ENCODE measurements around the gene HS6ST3. TPM values are rescaled to one million over a fixed set of nuclear protein-coding genes. Genes with fewer than 3 reads are reported as not detected.

Gene HS6ST3
- total RNA-seq, 1 donor from 2014 or later: not detected

GRCh38 chr13:96652506-96652905 lies 562.6 kb downstream of the HS6ST3 start:
- Mint-ChIP-seq H3K4me1 (ENCODE audit: low read depth) (no peaks in the 10 kb centered on the region), H3K27ac (no peak overlapping the region), H3K9me3 (peaks cover 4% of the 10 kb centered on the region), H3K4me3 (no peak overlapping the region), H3K36me3 (ENCODE audit: low read depth) (no peaks in the 10 kb centered on the region), H3K27me3 (ENCODE audit: insufficient read depth) (no peaks in the 10 kb centered on the region)
- intact Hi-C loops (cut with micrococcal nuclease): no loop called here
- no peak for DNase-seq (ENCODE audit: low spot score)

GRCh38 chr13:96661612-96662011 lies 571.7 kb downstream of the HS6ST3 start:
- intact Hi-C loops (cut with micrococcal nuclease): no loop called here
- no peak for DNase-seq (ENCODE audit: low spot score)
- no peaks in the 10 kb centered on the region for H3K4me1 Mint-ChIP-seq (ENCODE audit: low read depth)
- no peak overlapping the region for H3K4me3 Mint-ChIP-seq
- H3K27ac Mint-ChIP-seq: no peak overlapping the region
- no peaks in the 10 kb centered on the region for H3K36me3 Mint-ChIP-seq (ENCODE audit: low read depth)
- H3K9me3 Mint-ChIP-seq: peaks cover 17% of the 10 kb centered on the region
- no peaks in the 10 kb centered on the region for H3K27me3 Mint-ChIP-seq (ENCODE audit: insufficient read depth)

GRCh38 chr13:96662036-96662435 lies 572.1 kb downstream of the HS6ST3 start:
- Mint-ChIP-seq H3K27me3 (ENCODE audit: insufficient read depth) (no peaks in the 10 kb centered on the region), H3K9me3 (peaks cover 17% of the 10 kb centered on the region), H3K27ac (no peak overlapping the region), H3K36me3 (ENCODE audit: low read depth) (no peaks in the 10 kb centered on the region), H3K4me3 (no peak overlapping the region), H3K4me1 (ENCODE audit: low read depth) (no peaks in the 10 kb centered on the region)
- DNase-seq (ENCODE audit: low spot score): no peak
- intact Hi-C loops (cut with micrococcal nuclease): no loop called here

- DNase-seq (ENCODE audit: low spot score): no peak
- Mint-ChIP-seq H3K9me3 (peaks cover 10% of the 10 kb centered on the region), H3K36me3 (ENCODE audit: low read depth) (no peaks in the 10 kb centered on the region), H3K4me1 (ENCODE audit: low read depth) (no peaks in the 10 kb centered on the region), H3K4me3 (no peak overlapping the region), H3K27me3 (ENCODE audit: insufficient read depth) (no peaks in the 10 kb centered on the region), H3K27ac (no peak overlapping the region)
- intact Hi-C loops (cut with micrococcal nuclease): no loop called here
These were observed 577.5 kb downstream of the HS6ST3 start for GRCh38 chr13:96667294-96668018.

GRCh38 chr13:96671073-96671472 lies 581.2 kb downstream of the HS6ST3 start:
- H3K9me3 Mint-ChIP-seq: peaks cover 20% of the 10 kb centered on the region
- no peak for DNase-seq (ENCODE audit: low spot score)
- no peaks in the 10 kb centered on the region for H3K36me3 Mint-ChIP-seq (ENCODE audit: low read depth)
- intact Hi-C loops (cut with micrococcal nuclease): no loop called here
- H3K27me3 Mint-ChIP-seq (ENCODE audit: insufficient read depth): no peaks in the 10 kb centered on the region
- no peak overlapping the region for H3K4me3 Mint-ChIP-seq
- no peaks in the 10 kb centered on the region for H3K4me1 Mint-ChIP-seq (ENCODE audit: low read depth)
- no peak overlapping the region for H3K27ac Mint-ChIP-seq

- Mint-ChIP-seq H3K36me3 (ENCODE audit: low read depth) (no peaks in the 10 kb centered on the region), H3K27ac (no peak overlapping the region), H3K4me3 (no peak overlapping the region), H3K4me1 (ENCODE audit: low read depth) (no peaks in the 10 kb centered on the region), H3K9me3 (peaks cover 25% of the 10 kb centered on the region), H3K27me3 (ENCODE audit: insufficient read depth) (no peaks in the 10 kb centered on the region)
- intact Hi-C loops (cut with micrococcal nuclease): no loop called here
- no peak for DNase-seq (ENCODE audit: low spot score)
These were observed 582.1 kb downstream of the HS6ST3 start for GRCh38 chr13:96672016-96672415.

- Mint-ChIP-seq H3K4me3 (no peak overlapping the region), H3K9me3 (peaks cover 25% of the 10 kb centered on the region)
- intact Hi-C loops (cut with micrococcal nuclease): no loop called here
These were observed 583.9 kb downstream of the HS6ST3 start for GRCh38 chr13:96673825-96674224.

GRCh38 chr13:96677029-96677428 lies 587.1 kb downstream of the HS6ST3 start:
- H3K9me3 Mint-ChIP-seq: peaks cover 29% of the 10 kb centered on the region
- DNase-seq (ENCODE audit: low spot score): no peak
- H3K27me3 Mint-ChIP-seq (ENCODE audit: insufficient read depth): no peaks in the 10 kb centered on the region
- no peak overlapping the region for H3K4me3 Mint-ChIP-seq
- no peaks in the 10 kb centered on the region for H3K36me3 Mint-ChIP-seq (ENCODE audit: low read depth)
- H3K27ac Mint-ChIP-seq: no peak overlapping the region
- no peaks in the 10 kb centered on the region for H3K4me1 Mint-ChIP-seq (ENCODE audit: low read depth)
- intact Hi-C loops (cut with micrococcal nuclease): no loop called here

More at GRCh38 chr13:96673825-96674224, 583.9 kb downstream of the HS6ST3 start:
- Mint-ChIP-seq H3K4me1 (ENCODE audit: low read depth) (no peaks in the 10 kb centered on the region), H3K27ac (no peak overlapping the region), H3K27me3 (ENCODE audit: insufficient read depth) (no peaks in the 10 kb centered on the region), H3K36me3 (ENCODE audit: low read depth) (no peaks in the 10 kb centered on the region)
- no peak for DNase-seq (ENCODE audit: low spot score)

- H3K27ac Mint-ChIP-seq: no peak overlapping the region
- no peak for DNase-seq (ENCODE audit: low spot score)
- intact Hi-C loops (cut with micrococcal nuclease): no loop called here
- H3K36me3 Mint-ChIP-seq (ENCODE audit: low read depth): no peaks in the 10 kb centered on the region
- no peaks in the 10 kb centered on the region for H3K4me1 Mint-ChIP-seq (ENCODE audit: low read depth)
- H3K9me3 Mint-ChIP-seq: peaks cover 17% of the 10 kb centered on the region
- no peaks in the 10 kb centered on the region for H3K27me3 Mint-ChIP-seq (ENCODE audit: insufficient read depth)
- no peak overlapping the region for H3K4me3 Mint-ChIP-seq
These were observed 588.9 kb downstream of the HS6ST3 start for GRCh38 chr13:96678801-96679200.

GRCh38 chr13:96680898-96681297 lies 591.0 kb downstream of the HS6ST3 start:
- intact Hi-C loops (cut with micrococcal nuclease): no loop called here
- H3K27ac Mint-ChIP-seq: no peak overlapping the region
- no peaks in the 10 kb centered on the region for H3K27me3 Mint-ChIP-seq (ENCODE audit: insufficient read depth)
- H3K36me3 Mint-ChIP-seq (ENCODE audit: low read depth): no peaks in the 10 kb centered on the region
- H3K4me1 Mint-ChIP-seq (ENCODE audit: low read depth): no peaks in the 10 kb centered on the region
- H3K9me3 Mint-ChIP-seq: peaks cover 9% of the 10 kb centered on the region
- no peak for DNase-seq (ENCODE audit: low spot score)
- H3K4me3 Mint-ChIP-seq: no peak overlapping the region

- no peaks in the 10 kb centered on the region for H3K27me3 Mint-ChIP-seq (ENCODE audit: insufficient read depth)
These were observed 591.9 kb downstream of the HS6ST3 start for GRCh38 chr13:96681766-96682165.

GRCh38 chr13:96684469-96684868 lies 594.6 kb downstream of the HS6ST3 start:
- no peaks in the 10 kb centered on the region for H3K27me3 Mint-ChIP-seq (ENCODE audit: insufficient read depth)
- H3K9me3 Mint-ChIP-seq: peaks cover 9% of the 10 kb centered on the region
- no peak overlapping the region for H3K4me3 Mint-ChIP-seq
- intact Hi-C loops (cut with micrococcal nuclease): no loop called here
- no peaks in the 10 kb centered on the region for H3K4me1 Mint-ChIP-seq (ENCODE audit: low read depth)
- DNase-seq (ENCODE audit: low spot score): no peak
- H3K36me3 Mint-ChIP-seq (ENCODE audit: low read depth): no peaks in the 10 kb centered on the region
- no peak overlapping the region for H3K27ac Mint-ChIP-seq

More at GRCh38 chr13:96681766-96682165, 591.9 kb downstream of the HS6ST3 start:
- Mint-ChIP-seq H3K4me3 (no peak overlapping the region), H3K9me3 (peaks cover 11% of the 10 kb centered on the region), H3K4me1 (ENCODE audit: low read depth) (no peaks in the 10 kb centered on the region), H3K36me3 (ENCODE audit: low read depth) (no peaks in the 10 kb centered on the region), H3K27ac (no peak overlapping the region)
- no peak for DNase-seq (ENCODE audit: low spot score)
- intact Hi-C loops (cut with micrococcal nuclease): no loop called here

- peaks cover 9% of the 10 kb centered on the region for H3K9me3 Mint-ChIP-seq
- intact Hi-C loops (cut with micrococcal nuclease): no loop called here
- H3K27ac Mint-ChIP-seq: no peak overlapping the region
- no peaks in the 10 kb centered on the region for H3K36me3 Mint-ChIP-seq (ENCODE audit: low read depth)
- H3K4me1 Mint-ChIP-seq (ENCODE audit: low read depth): no peaks in the 10 kb centered on the region
- H3K27me3 Mint-ChIP-seq (ENCODE audit: insufficient read depth): no peaks in the 10 kb centered on the region
- no peak for DNase-seq (ENCODE audit: low spot score)
- H3K4me3 Mint-ChIP-seq: no peak overlapping the region
These were observed 595.0 kb downstream of the HS6ST3 start for GRCh38 chr13:96684907-96685306.

GRCh38 chr13:96686286-96686685 lies 596.4 kb downstream of the HS6ST3 start:
- Mint-ChIP-seq H3K4me3 (no peak overlapping the region), H3K4me1 (ENCODE audit: low read depth) (no peaks in the 10 kb centered on the region), H3K9me3 (peaks cover 5% of the 10 kb centered on the region), H3K27me3 (ENCODE audit: insufficient read depth) (no peaks in the 10 kb centered on the region), H3K27ac (no peak overlapping the region), H3K36me3 (ENCODE audit: low read depth) (no peaks in the 10 kb centered on the region)
- DNase-seq (ENCODE audit: low spot score): no peak
- intact Hi-C loops (cut with micrococcal nuclease): no loop called here
